Cardiac muscle cell (in vitro differentiated cells and primary cell): ENCODE results near the gene ABCA10. TPM values are rescaled to one million over a fixed set of nuclear protein-coding genes. Genes with fewer than 3 reads are reported as not detected.
A peak's percentile ranks its signal among the peaks of the same experiment; 100 is the strongest.

Source experiments
- DNase-seq, 2 donors: peaks; one replicate each; pipeline versions ENCODE4 v3.0.0 to v3.0.0-alpha.2; 2010 to 2017; ENCODE audit warnings: low read depth in 1 of 2, low spot score in 1 of 2
- H3K27ac ChIP-seq: fragments of 200-600 bp; sonication (generic); 2 replicates; pipeline ENCODE4 v1.5.1; 2016
- H3K27me3 ChIP-seq: fragments of 200-600 bp; sonication (generic); 2 replicates; pipeline ENCODE4 v1.6.0; 2016; ENCODE audit warnings: control low read depth
- H3K36me3 ChIP-seq: fragments of 200-600 bp; sonication (generic); 2 replicates; pipeline ENCODE4 v1.5.1; 2016; ENCODE audit warnings: control low read depth
- H3K4me1 ChIP-seq: fragments of 200-600 bp; sonication (generic); 2 replicates; pipeline ENCODE4 v1.8.1; 2017; ENCODE audit warnings: low read depth, mild to moderate bottlenecking, mixed run types
- H3K4me3 ChIP-seq: fragments of 200-600 bp; sonication (generic); 2 replicates; pipeline ENCODE4 v1.5.1; 2016; ENCODE audit warnings: mild to moderate bottlenecking
- H3K9me3 ChIP-seq: fragments of 200-600 bp; sonication (generic); 2 replicates; pipeline ENCODE4 v1.5.1; 2017; ENCODE audit warnings: low read depth, mild to moderate bottlenecking, control low read depth
- polyA plus RNA-seq: library from polyadenylated mRNA; unstranded; fragments of >200 nt; fragmentation: Nextera tagmentation; extraction: Ambion mirVana; gene quantifications from 2 replicates; pipeline ENCODE4 v1.2.1, GENCODE V29; 2016
- total RNA-seq: library from RNA; depleted of rRNA; stranded (reverse); fragments of >200 nt; gene quantifications from 2 replicates; pipeline ENCODE4 v1.2.3, GENCODE V29; 2016
- TF ChIP-seq, protein P1 (sequence below): IDR thresholded peaks from 2 replicates; pipeline ENCODE4 v1.5.1; 2012; ENCODE audit warnings: low read depth, mild to moderate bottlenecking, low read length

Gene ABCA10
- total and polyA plus RNA-seq, 2 experiments from 2014 or later = not detected

DNA sequence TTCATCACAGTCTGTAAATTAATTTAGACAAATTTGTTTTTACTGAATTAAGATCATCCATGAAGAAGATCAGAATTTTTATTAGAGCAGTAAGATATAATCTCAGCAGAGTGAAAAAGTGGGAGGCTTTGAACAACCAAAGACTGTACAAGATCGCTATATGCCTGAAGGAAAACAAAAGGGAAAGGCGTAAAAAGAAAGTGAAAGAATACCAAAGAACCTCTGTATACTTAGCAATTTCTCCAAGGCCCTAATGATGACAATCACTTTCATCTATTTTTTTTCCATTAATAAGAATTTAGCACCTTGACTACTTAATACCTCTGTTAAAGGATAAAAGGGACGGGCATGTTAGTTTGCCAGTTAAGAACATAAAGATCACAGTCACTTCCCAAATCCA is 38.6 kb upstream of the ABCA10 start:
- Histone ChIP-seq H3K4me1 (no peaks in the 10 kb centered on the region), H3K27ac (no peak overlapping the region), H3K9me3 (no peaks in the 10 kb centered on the region), H3K27me3 (no peaks in the 10 kb centered on the region), H3K36me3 (no peaks in the 10 kb centered on the region), H3K4me3 (no peak overlapping the region)
- DNase-seq = no peak
- TF ChIP-seq, protein P1, sequence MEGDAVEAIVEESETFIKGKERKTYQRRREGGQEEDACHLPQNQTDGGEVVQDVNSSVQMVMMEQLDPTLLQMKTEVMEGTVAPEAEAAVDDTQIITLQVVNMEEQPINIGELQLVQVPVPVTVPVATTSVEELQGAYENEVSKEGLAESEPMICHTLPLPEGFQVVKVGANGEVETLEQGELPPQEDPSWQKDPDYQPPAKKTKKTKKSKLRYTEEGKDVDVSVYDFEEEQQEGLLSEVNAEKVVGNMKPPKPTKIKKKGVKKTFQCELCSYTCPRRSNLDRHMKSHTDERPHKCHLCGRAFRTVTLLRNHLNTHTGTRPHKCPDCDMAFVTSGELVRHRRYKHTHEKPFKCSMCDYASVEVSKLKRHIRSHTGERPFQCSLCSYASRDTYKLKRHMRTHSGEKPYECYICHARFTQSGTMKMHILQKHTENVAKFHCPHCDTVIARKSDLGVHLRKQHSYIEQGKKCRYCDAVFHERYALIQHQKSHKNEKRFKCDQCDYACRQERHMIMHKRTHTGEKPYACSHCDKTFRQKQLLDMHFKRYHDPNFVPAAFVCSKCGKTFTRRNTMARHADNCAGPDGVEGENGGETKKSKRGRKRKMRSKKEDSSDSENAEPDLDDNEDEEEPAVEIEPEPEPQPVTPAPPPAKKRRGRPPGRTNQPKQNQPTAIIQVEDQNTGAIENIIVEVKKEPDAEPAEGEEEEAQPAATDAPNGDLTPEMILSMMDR = no peak

DNA sequence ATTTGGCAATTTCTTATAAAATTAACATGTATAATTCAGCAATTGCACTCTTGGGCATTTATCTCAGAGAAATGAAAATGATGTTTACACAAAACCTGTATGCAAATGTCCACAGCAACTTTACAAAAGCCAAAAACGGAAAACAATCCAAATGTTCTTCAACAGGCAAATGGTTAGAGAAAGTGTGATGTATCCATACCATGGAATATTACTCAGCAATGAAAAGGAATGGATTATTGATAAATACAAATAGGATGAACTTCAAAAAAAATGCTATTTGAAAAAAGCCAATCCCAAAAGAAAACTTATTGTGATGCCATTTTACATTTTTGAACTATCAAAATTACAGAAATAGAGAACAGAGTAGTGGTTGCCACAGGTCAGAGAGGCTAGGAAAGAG is 37.2 kb upstream of the ABCA10 start:
- Histone ChIP-seq H3K9me3 (no peaks in the 10 kb centered on the region), H3K4me1 (no peaks in the 10 kb centered on the region), H3K4me3 (no peak overlapping the region), H3K27ac (no peak overlapping the region), H3K36me3 (no peaks in the 10 kb centered on the region), H3K27me3 (no peaks in the 10 kb centered on the region)
- TF ChIP-seq, protein P1 = no peak
- no peak for DNase-seq

DNA sequence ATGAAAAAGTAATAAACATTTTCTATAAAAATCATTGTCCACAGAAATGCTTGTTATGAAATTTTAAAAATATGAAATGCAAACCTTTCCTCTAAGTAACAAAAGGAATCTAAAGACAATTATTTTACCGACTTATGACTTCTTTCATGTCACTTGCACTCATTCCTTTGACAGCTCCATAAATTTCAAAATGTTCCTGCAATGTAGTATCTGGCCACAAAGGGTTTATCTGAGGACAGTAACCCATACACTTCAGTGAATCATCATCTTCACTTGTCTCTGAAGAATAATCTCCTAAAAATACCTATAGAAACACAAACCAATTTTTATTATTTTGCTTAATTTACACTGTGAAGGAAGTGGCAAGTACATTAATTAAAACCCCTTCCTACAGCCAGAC is 25.6 kb upstream of the ABCA10 start:
- no peaks in the 10 kb centered on the region for H3K27me3 ChIP-seq
- TF ChIP-seq, protein P1 = no peak
- H3K4me1 ChIP-seq = no peaks in the 10 kb centered on the region
- no peak overlapping the region for H3K27ac ChIP-seq
- no peak for DNase-seq
- H3K4me3 ChIP-seq = no peak overlapping the region
- H3K9me3 ChIP-seq = no peaks in the 10 kb centered on the region
- no peaks in the 10 kb centered on the region for H3K36me3 ChIP-seq

DNA sequence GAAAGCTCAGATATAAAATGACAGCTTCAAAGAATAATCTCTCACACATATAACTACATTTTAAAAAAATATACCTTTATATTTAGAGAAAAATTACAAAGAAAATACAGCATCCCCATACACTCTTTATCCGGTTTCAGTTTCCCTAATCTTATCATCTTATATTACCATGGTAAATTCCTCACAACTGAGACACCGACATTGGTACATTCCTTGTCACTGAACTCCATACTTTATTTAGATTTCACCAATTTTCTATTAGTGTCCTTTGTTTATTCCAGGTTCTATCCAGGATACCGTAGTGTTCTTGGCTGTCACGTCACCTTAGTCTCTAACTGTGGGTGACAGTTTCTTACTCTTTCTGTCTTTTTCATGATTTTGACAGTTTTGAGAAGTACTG is 22.0 kb upstream of the ABCA10 start:
- Histone ChIP-seq H3K9me3 (no peaks in the 10 kb centered on the region), H3K4me1 (no peaks in the 10 kb centered on the region), H3K4me3 (no peak overlapping the region), H3K27ac (no peak overlapping the region), H3K36me3 (no peaks in the 10 kb centered on the region), H3K27me3 (no peaks in the 10 kb centered on the region)
- peak in 1 of 2 donors; percentile 30 for DNase-seq
- TF ChIP-seq, protein P1 = no peak

DNA sequence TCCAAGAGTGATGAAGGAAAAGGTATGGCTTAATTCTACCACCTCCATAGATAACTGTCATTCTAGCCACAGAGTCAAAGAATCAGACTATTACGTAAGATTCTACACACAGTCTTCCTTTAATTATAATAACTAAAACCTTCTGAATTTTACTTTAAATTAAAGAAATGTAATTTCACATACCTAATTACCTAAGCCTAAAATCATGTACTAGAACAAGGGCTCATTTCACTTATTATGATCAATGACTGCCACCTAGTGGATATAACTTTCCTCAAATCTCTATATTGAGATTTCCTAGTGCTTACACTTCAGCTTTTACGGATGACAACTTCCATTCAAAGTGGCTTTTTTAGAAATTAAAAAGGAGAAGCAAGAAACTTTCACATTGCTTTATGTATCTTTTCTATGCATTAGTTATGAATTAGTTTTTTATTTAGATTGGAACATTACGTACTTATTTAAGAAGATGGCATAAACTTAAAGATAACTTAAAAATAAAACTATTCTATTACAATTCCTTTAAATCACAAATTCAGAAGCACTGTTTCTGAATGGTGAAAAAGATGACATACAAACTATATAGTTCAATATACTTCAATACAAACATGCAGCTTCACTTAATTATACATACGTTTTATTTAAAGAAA is 18.2 kb upstream of the ABCA10 start:
- Histone ChIP-seq H3K27ac (no peak overlapping the region), H3K9me3 (no peaks in the 10 kb centered on the region), H3K4me3 (no peak overlapping the region), H3K4me1 (no peaks in the 10 kb centered on the region), H3K36me3 (no peaks in the 10 kb centered on the region), H3K27me3 (no peaks in the 10 kb centered on the region)
- TF ChIP-seq, protein P1 = peak; percentile 53
- DNase-seq = peak; percentile 65 to 76
